Tibial nerve (tissue), 4 donors: ENCODE data around the gene TSSK2. TPM values are rescaled to one million over a fixed set of nuclear protein-coding genes. Genes with fewer than 3 reads are reported as not detected.

ENCODE experiments used
- DNase-seq, 2 donors: peaks; one replicate each; pipeline ENCODE4 v3.0.0-alpha.2; 2019; ENCODE audit warnings: low spot score in 2 of 2
- H3K27ac ChIP-seq, 4 donors: fragments of 200-600 bp; sonication (generic) in 3 of 4; one replicate each; pipeline ENCODE4 v1.5.1; 2017 to 2019; ENCODE audit warnings: mild to moderate bottlenecking in 1 of 4
- H3K27me3 ChIP-seq, 2 donors: fragments of 200-600 bp; sonication (generic) in 1 of 2; one replicate each; pipeline versions ENCODE4 v1.5.1 to v1.6.0; 2017 to 2019
- H3K36me3 ChIP-seq, 3 donors: fragments of 200-600 bp; sonication (generic); one replicate each; pipeline ENCODE4 v1.5.1; 2018 to 2019
- H3K4me1 ChIP-seq, 4 donors: fragments of 200-600 bp; sonication (generic) in 3 of 4; one replicate each; pipeline ENCODE4 v1.5.1; 2017 to 2019
- H3K4me3 ChIP-seq, 4 donors: fragments of 200-600 bp; sonication (generic) in 3 of 4; one replicate each; pipeline ENCODE4 v1.5.1; 2017 to 2019; ENCODE audit warnings: mild to moderate bottlenecking in 1 of 4, moderate library complexity in 1 of 4
- H3K9me3 ChIP-seq, 4 donors: fragments of 200-600 bp; sonication (generic) in 3 of 4; one replicate each; pipeline ENCODE4 v1.5.1; 2017 to 2019
- CTCF ChIP-seq, 5 experiments: fragments of 200-600 bp in 3 of 5; fragments of 450-650 bp in 2 of 5; sonication (generic) in 3 of 5; IDR thresholded peaks; one replicate each; pipeline ENCODE4 v1.5.1; 2016 to 2019; ENCODE audit warnings: antibody characterized with exemption in 5 of 5, mild to moderate bottlenecking in 3 of 5, moderate library complexity in 2 of 5
- EP300 ChIP-seq, 2 donors: sonication (generic); formaldehyde crosslinking; IDR thresholded peaks; one replicate each; pipeline ENCODE4 v1.6.1; 2017; ENCODE audit warnings: antibody characterized with exemption in 2 of 2, mild to moderate bottlenecking in 1 of 2
- POLR2A ChIP-seq, 2 donors: fragments of 450-650 bp; IDR thresholded peaks; one replicate each; pipeline ENCODE4 v1.6.1; 2017; ENCODE audit warnings: antibody characterized with exemption in 2 of 2, mild to moderate bottlenecking in 2 of 2, moderate library complexity in 2 of 2
- WGBS, 2 donors: methylation state at CpG; one replicate each; pipeline ENCODE4 v1.1.5; 2018; 5-methylcytosine and 5-hydroxymethylcytosine counted together
- total RNA-seq, 4 donors: library from RNA; depleted of rRNA; stranded (reverse); fragments of >200 nt; gene quantifications; one replicate each; pipeline ENCODE4 v1.1.0, GENCODE V29; 2016

The TSSK2 gene
- total RNA-seq, 4 donors from 2014 or later: 0.30 TPM; not detected in 3

- DNase-seq: no peak
- Histone ChIP-seq H3K9me3 (no peaks in the 10 kb centered on the region), H3K36me3 (peaks cover 0 to 42% (median 4%) of the 10 kb centered on the region in 3 donors), H3K4me3 (no peak overlapping the region), H3K27me3 (no peaks in the 10 kb centered on the region), H3K4me1 (peaks cover 0 to under 1% (median 0%) of the 10 kb centered on the region in 4 donors), H3K27ac (no peak overlapping the region)
- WGBS, 2 donors: 81 to 84% methylated on average over 8 of the region's 8 CpGs
- TF ChIP-seq CTCF (IDR thresholded peaks at IDR 0.05) (no peak), EP300 (IDR thresholded peaks at IDR 0.05) (no peak), POLR2A (IDR thresholded peaks at IDR 0.05) (no peak)
Observed at GRCh38 chr22:19129871-19130270, 1.2 kb upstream of the TSSK2 start.

GRCh38 chr22:19131685-19132015 is 542 bp downstream of the TSSK2 start:
- 96 to 97% methylated on average over 17 to 19 of the region's 19 CpGs for WGBS, 2 donors
- Histone ChIP-seq H3K9me3 (no peaks in the 10 kb centered on the region), H3K4me1 (no peaks in the 10 kb centered on the region), H3K4me3 (no peak overlapping the region), H3K27me3 (no peaks in the 10 kb centered on the region), H3K36me3 (peaks cover 0 to 60% (median 10%) of the 10 kb centered on the region in 3 donors), H3K27ac (no peak overlapping the region)
- TF ChIP-seq POLR2A (IDR thresholded peaks at IDR 0.05) (no peak), EP300 (IDR thresholded peaks at IDR 0.05) (no peak), CTCF (IDR thresholded peaks at IDR 0.05) (no peak)
- no peak for DNase-seq

GRCh38 chr22:19132153-19132552 is 1.0 kb downstream of the TSSK2 start:
- Histone ChIP-seq H3K4me1 (no peaks in the 10 kb centered on the region), H3K9me3 (no peaks in the 10 kb centered on the region), H3K27ac (no peak overlapping the region), H3K4me3 (no peak overlapping the region), H3K36me3 (peaks cover 0 to 65% (median 10%) of the 10 kb centered on the region in 3 donors), H3K27me3 (no peaks in the 10 kb centered on the region)
- no peak for DNase-seq
- TF ChIP-seq POLR2A (IDR thresholded peaks at IDR 0.05): no peak
- TF ChIP-seq EP300 (IDR thresholded peaks at IDR 0.05): no peak
- WGBS, 2 donors: 89 to 91% methylated on average over 17 to 20 of the region's 20 CpGs

GRCh38 chr22:19132693-19133400 is 1.7 kb downstream of the TSSK2 start:
- Histone ChIP-seq H3K4me1 (no peaks in the 10 kb centered on the region), H3K27ac (no peak overlapping the region), H3K4me3 (no peak overlapping the region), H3K9me3 (no peaks in the 10 kb centered on the region), H3K27me3 (no peaks in the 10 kb centered on the region), H3K36me3 (peaks cover 0 to 72% (median 10%) of the 10 kb centered on the region in 3 donors)
- DNase-seq: no peak
- 82 to 85% methylated on average over 8 to 9 of the region's 9 CpGs for WGBS, 2 donors
- TF ChIP-seq CTCF (IDR thresholded peaks at IDR 0.05): no peak
- no peak for TF ChIP-seq POLR2A (IDR thresholded peaks at IDR 0.05)
- TF ChIP-seq EP300 (IDR thresholded peaks at IDR 0.05): no peak

- Histone ChIP-seq H3K27ac (no peak overlapping the region), H3K36me3 (peaks cover 0 to 79% (median 15%) of the 10 kb centered on the region in 3 donors), H3K4me3 (no peak overlapping the region), H3K27me3 (no peaks in the 10 kb centered on the region), H3K9me3 (no peaks in the 10 kb centered on the region), H3K4me1 (no peaks in the 10 kb centered on the region)
- TF ChIP-seq CTCF (IDR thresholded peaks at IDR 0.05) (no peak), POLR2A (IDR thresholded peaks at IDR 0.05) (no peak), EP300 (IDR thresholded peaks at IDR 0.05) (no peak)
- WGBS, 2 donors: 94 to 95% methylated on average over 13 of the region's 13 CpGs
- no peak for DNase-seq
Observed at GRCh38 chr22:19133561-19133960, 2.5 kb downstream of the TSSK2 start.
